Neuronal stem cell (in vitro differentiated cells): Measurements from ENCODE around the gene PIK3CD.
A peak's percentile ranks its signal among the peaks of the same experiment; 100 is the strongest.

Source experiments
- DNase-seq: peaks from one replicate; pipeline ENCODE4 v3.0.0-alpha.2; 2013; ENCODE audit warnings: low spot score
- H2AFZ ChIP-seq: one replicate; pipeline ENCODE4 v1.6.1; 2013; ENCODE audit warnings: mild to moderate bottlenecking, low read length, inconsistent platforms
- H2AK5ac ChIP-seq: 2 replicates; pipeline ENCODE4 v1.6.1; 2013; ENCODE audit warnings: low read depth, mild to moderate bottlenecking, inconsistent platforms, low read length, moderate library complexity, mixed read lengths
- H2BK120ac ChIP-seq: 2 replicates; pipeline ENCODE4 v1.6.1; 2013; ENCODE audit warnings: low read depth, mild to moderate bottlenecking, inconsistent platforms, low read length, moderate library complexity, mixed read lengths
- H2BK12ac ChIP-seq: one replicate; pipeline ENCODE4 v1.6.1; 2013; ENCODE audit warnings: low read length, inconsistent platforms
- H2BK15ac ChIP-seq: 2 replicates; pipeline ENCODE4 v1.6.1; 2013; ENCODE audit warnings: mild to moderate bottlenecking, low read length, inconsistent platforms, mixed read lengths
- H2BK5ac ChIP-seq: one replicate; pipeline ENCODE4 v1.6.1; 2013; ENCODE audit warnings: inconsistent platforms, mild to moderate bottlenecking, low read length, moderate library complexity
- H3K14ac ChIP-seq: one replicate; pipeline ENCODE4 v1.6.1; 2013; ENCODE audit warnings: low read length, inconsistent platforms
- H3K18ac ChIP-seq: 2 replicates; pipeline ENCODE4 v1.6.1; 2013; ENCODE audit warnings: low read length, inconsistent platforms
- H3K23ac ChIP-seq: 2 replicates; pipeline ENCODE4 v1.6.1; 2013; ENCODE audit warnings: low read depth, mild to moderate bottlenecking, mixed read lengths, low read length, inconsistent platforms; ENCODE audit not compliant: poor library complexity
- H3K27ac ChIP-seq: replicated peaks from 3 replicates; pipeline ENCODE4 v1.5.1; 2013; ENCODE audit warnings: low read length, inconsistent platforms
- H3K27me3 ChIP-seq, 3 experiments: 2 replicates each; pipeline ENCODE4 v1.6.1; 2013; ENCODE audit warnings: low read length in 3 of 3, mild to moderate bottlenecking in 2 of 3, inconsistent platforms in 1 of 3, low read depth in 1 of 3, mixed read lengths in 1 of 3, moderate library complexity in 1 of 3; ENCODE audit not compliant: control insufficient read depth in 3 of 3, insufficient read depth in 3 of 3
- H3K36me3 ChIP-seq, 2 donors: replicated peaks in 1 of 2; 2 replicates each; pipeline ENCODE4 v1.6.1; 2013; ENCODE audit warnings: low read length in 2 of 2; ENCODE audit not compliant: control insufficient read depth in 2 of 2, insufficient read depth in 2 of 2
- H3K4ac ChIP-seq: 2 replicates; pipeline ENCODE4 v1.6.1; 2013; ENCODE audit warnings: inconsistent platforms, mild to moderate bottlenecking, low read length, moderate library complexity
- H3K4me1 ChIP-seq, 2 donors: 1 replicate in 1 of 2; 2 replicates in 1 of 2; pipeline ENCODE4 v1.6.1; 2013; ENCODE audit warnings: low read length in 2 of 2, low read depth in 1 of 2; ENCODE audit not compliant: control insufficient read depth in 2 of 2, insufficient read depth in 1 of 2
- H3K4me2 ChIP-seq: one replicate; pipeline ENCODE4 v1.6.1; 2013; ENCODE audit warnings: mild to moderate bottlenecking, low read length, inconsistent platforms; ENCODE audit not compliant: insufficient read depth, poor library complexity, severe bottlenecking
- H3K4me3 ChIP-seq, 2 donors: 2 replicates each; pipeline ENCODE4 v1.5.1; 2013; ENCODE audit warnings: low read length in 2 of 2, mild to moderate bottlenecking in 2 of 2, inconsistent platforms in 1 of 2, moderate library complexity in 1 of 2
- H3K79me1 ChIP-seq: one replicate; pipeline ENCODE4 v1.6.1; 2013; ENCODE audit warnings: low read depth, mild to moderate bottlenecking, inconsistent platforms, low read length, moderate library complexity
- H3K9ac ChIP-seq: one replicate; pipeline ENCODE4 v1.6.1; 2013; ENCODE audit warnings: mild to moderate bottlenecking, low read depth, low read length, inconsistent platforms; ENCODE audit not compliant: poor library complexity
- H3K9me3 ChIP-seq, 2 donors: replicated peaks in 1 of 2; 2 replicates each; pipeline versions ENCODE3 to v1.6.1; 2013; ENCODE audit warnings: low read length in 2 of 2, mild to moderate bottlenecking in 2 of 2, inconsistent platforms in 1 of 2, low read depth in 1 of 2, mixed read lengths in 1 of 2, moderate library complexity in 1 of 2; ENCODE audit not compliant: control insufficient read depth in 2 of 2, insufficient read depth in 1 of 2
- H4K8ac ChIP-seq: one replicate; pipeline ENCODE4 v1.6.1; 2013; ENCODE audit warnings: low read depth, mild to moderate bottlenecking, inconsistent platforms, low read length, moderate library complexity
- H4K91ac ChIP-seq: one replicate; pipeline ENCODE4 v1.6.1; 2013; ENCODE audit warnings: low read length, low read depth, mild to moderate bottlenecking, inconsistent platforms; ENCODE audit not compliant: poor library complexity
- WGBS, 2 donors: extraction: QIAGEN DNeasy Blood & Tissue Kit; methylation state at CpG; one replicate each; pipeline ENCODE4 v1.1.7; 2013; ENCODE audit warnings: missing lambda C conversion rate in 2 of 2, mixed read lengths in 1 of 2; ENCODE audit not compliant: insufficient read length in 2 of 2, insufficient replicate concordance in 1 of 2; ENCODE audit errors: extremely low coverage in 2 of 2; 5-methylcytosine and 5-hydroxymethylcytosine counted together

The PIK3CD gene

GRCh38 chr1:9716404-9717192 is 65.1 kb downstream of the PIK3CD start:
- H3K27ac ChIP-seq: no peak overlapping the region
- no peak overlapping the region for H4K8ac ChIP-seq
- peak overlapping the region; percentile 90 for H2AFZ ChIP-seq
- H2BK5ac ChIP-seq: peak overlapping the region; percentile 87
- no peak for DNase-seq
- H3K4me1 ChIP-seq: peaks cover 4 to 5% of the 10 kb centered on the region in 2 donors
- peak overlapping the region; percentile 64 for H2BK15ac ChIP-seq
- H3K18ac ChIP-seq: peak overlapping the region; percentile 71
- no CpG with 5 or more reads among the region's 29 CpGs for WGBS, 2 donors
- H3K27me3 ChIP-seq: no peaks in the 10 kb centered on the region
- no peak overlapping the region for H4K91ac ChIP-seq
- peak overlapping the region; percentile 14 for H3K4ac ChIP-seq
- H3K79me1 ChIP-seq: no peaks in the 10 kb centered on the region
- H3K9ac ChIP-seq: peak overlapping the region; percentile 21
- peak overlapping the region; percentile 82 for H3K14ac ChIP-seq
- H3K4me3 ChIP-seq: no peak overlapping the region
- peak overlapping the region; percentile 86 for H3K23ac ChIP-seq
- no peak overlapping the region for H3K4me2 ChIP-seq
- no peak overlapping the region for H2BK12ac ChIP-seq
- H3K9me3 ChIP-seq: no peaks in the 10 kb centered on the region
- H3K36me3 ChIP-seq: no peaks in the 10 kb centered on the region
- no peak overlapping the region for H2BK120ac ChIP-seq
- peak overlapping the region; percentile 81 for H2AK5ac ChIP-seq

GRCh38 chr1:9717193-9718005 is 65.9 kb downstream of the PIK3CD start:
- Histone ChIP-seq H2BK5ac (peak overlapping the region; percentile 87), H3K4me1 (peaks cover 5% of the 10 kb centered on the region in 2 donors), H3K23ac (peak overlapping the region; percentile 86), H2BK12ac (no peak overlapping the region), H3K27ac (no peak overlapping the region), H2AFZ (peak overlapping the region; percentile 90), H3K4me3 (no peak overlapping the region), H3K9me3 (no peaks in the 10 kb centered on the region), H4K91ac (no peak overlapping the region), H3K27me3 (no peaks in the 10 kb centered on the region), H3K18ac (peak overlapping the region; percentile 71), H4K8ac (no peak overlapping the region), H3K9ac (no peak overlapping the region), H2BK120ac (no peak overlapping the region), H3K36me3 (no peaks in the 10 kb centered on the region), H3K4me2 (no peak overlapping the region), H3K4ac (peak overlapping the region; percentile 14), H3K79me1 (no peaks in the 10 kb centered on the region), H3K14ac (peak overlapping the region; percentile 82), H2AK5ac (peak overlapping the region; percentile 79), H2BK15ac (peak overlapping the region; percentile 64)
- DNase-seq: no peak
- WGBS, 2 donors: no CpG with 5 or more reads among the region's 25 CpGs

- Histone ChIP-seq H3K4me2 (no peak overlapping the region), H4K8ac (no peak overlapping the region)
- no CpG with 5 or more reads among the region's 10 CpGs for WGBS, 2 donors
Observed at GRCh38 chr1:9718006-9718680, 66.6 kb downstream of the PIK3CD start.

More at GRCh38 chr1:9718006-9718680, 66.6 kb downstream of the PIK3CD start:
- H3K4ac ChIP-seq: no peak overlapping the region
- H3K79me1 ChIP-seq: no peaks in the 10 kb centered on the region
- peak overlapping the region; percentile 90 for H2AFZ ChIP-seq
- H2BK5ac ChIP-seq: no peak overlapping the region
- peak overlapping the region; percentile 86 for H3K23ac ChIP-seq
- peak overlapping the region; percentile 82 for H3K14ac ChIP-seq
- H3K27me3 ChIP-seq: no peaks in the 10 kb centered on the region
- H2AK5ac ChIP-seq: peak overlapping the region; percentile 75
- no peak overlapping the region for H3K27ac ChIP-seq
- DNase-seq: no peak
- H3K4me3 ChIP-seq: no peak overlapping the region
- no peak overlapping the region for H2BK15ac ChIP-seq
- no peak overlapping the region for H2BK12ac ChIP-seq
- H3K36me3 ChIP-seq: no peaks in the 10 kb centered on the region
- peak overlapping the region; percentile 60 for H3K18ac ChIP-seq
- H3K4me1 ChIP-seq: peaks cover 5% of the 10 kb centered on the region in 2 donors
- H2BK120ac ChIP-seq: no peak overlapping the region
- no peak overlapping the region for H4K91ac ChIP-seq
- H3K9ac ChIP-seq: no peak overlapping the region
- no peaks in the 10 kb centered on the region for H3K9me3 ChIP-seq
